Psoas muscle (tissue), 8 donors: ENCODE results near the gene SLC4A9. TPM values are rescaled to one million over a fixed set of nuclear protein-coding genes. Genes with fewer than 3 reads are reported as not detected.
"Not testable (repeated sequence)": the region's sequence is repeated elsewhere in the genome, so short reads cannot be mapped to it uniquely, and the experiment has no call there.

Source experiments
- ATAC-seq, 4 donors: fragments of 200-7000 bp; cut with Tn5 transposase; one replicate each; pipeline ENCODE4 v1.9.1; 2020; ENCODE audit warnings: moderate library complexity in 3 of 4, mild to moderate bottlenecking in 2 of 4
- DNase-seq, 2 donors: peaks; one replicate each; pipeline ENCODE4 v3.0.0-alpha.2; 2020
- H3K27ac ChIP-seq: fragments of 200-600 bp; one replicate; pipeline ENCODE4 v1.8.0; 2022
- H3K27me3 ChIP-seq, 3 donors: fragments of 200-600 bp in 1 of 3; one replicate each; pipeline versions ENCODE4 v1.6.1 to v1.8.0; 2013 to 2022; ENCODE audit warnings: low read length in 2 of 3, mild to moderate bottlenecking in 2 of 3, moderate library complexity in 1 of 3; ENCODE audit not compliant: insufficient read depth in 3 of 3
- H3K36me3 ChIP-seq, 2 donors: fragments of 200-600 bp in 1 of 2; one replicate each; pipeline versions ENCODE4 v1.6.1 to v1.8.0; 2013 to 2022; ENCODE audit warnings: low read depth in 1 of 2, mild to moderate bottlenecking in 1 of 2, moderate library complexity in 1 of 2; ENCODE audit not compliant: insufficient read depth in 1 of 2
- H3K4me1 ChIP-seq: fragments of 200-600 bp; one replicate; pipeline ENCODE4 v1.8.0; 2022
- H3K4me3 ChIP-seq: fragments of 200-600 bp; one replicate; pipeline ENCODE4 v1.8.0; 2022; ENCODE audit warnings: mild to moderate bottlenecking
- H3K9me3 ChIP-seq: fragments of 200-600 bp; one replicate; pipeline ENCODE4 v1.8.0; 2022
- WGBS, 3 donors: extraction: QIAGEN DNeasy Blood & Tissue Kit; methylation state at CpG; one replicate each; pipeline versions ENCODE4 v1.1.6 to v1.1.7; 2013; 5-methylcytosine and 5-hydroxymethylcytosine counted together
- intact Hi-C, 2 donors: fragments of 100-400 bp; cut with DNase I; formaldehyde crosslinking; loops; one replicate each; pipeline versions ENCODE4 v1.11.0 to v1.14.2; 2022
- polyA plus RNA-seq, 3 donors: library from polyadenylated mRNA; stranded (reverse); fragments of 200-250 nt; gene quantifications; one replicate each; pipeline ENCODE4 v1.2.3, GENCODE V29; 2013
- total RNA-seq, 4 donors: library from RNA; stranded (reverse); fragmentation: NEBNext Ultra II Directional in 2 of 4; extraction: Animal tissue kit (Norgen Biotek cat#: 25700) in 2 of 4; gene quantifications; one replicate each; pipeline versions ENCODE4 v1.2.1 to v1.2.4, GENCODE V29; 2021 to 2023
- TF ChIP-seq, protein P1 (sequence below): fragments of 200-600 bp; IDR thresholded peaks from one replicate; pipeline ENCODE4 v1.8.0; 2022; ENCODE audit warnings: antibody characterized with exemption
- donor health status: healthy with polysubstance abuse.
- donor health status: DM: no; HTN: no; CAD: no; lungs with moderate emphysema.
- donor health status: Bipolar disorder and iron deficiency.
- donor health status: healthy.
- donor health status: DM: yes; HTN: yes; CAD: no.
- donor health status: DM: no; HTN: no; CAD: no.
- donor health status: DM: no; HTN: no; CAD: no.
- donor health status: DM: yes; HTN: yes; CAD: no.

SLC4A9 gene
- total and polyA plus RNA-seq, 7 donors, result 0.09 TPM; not detected in 6

DNA sequence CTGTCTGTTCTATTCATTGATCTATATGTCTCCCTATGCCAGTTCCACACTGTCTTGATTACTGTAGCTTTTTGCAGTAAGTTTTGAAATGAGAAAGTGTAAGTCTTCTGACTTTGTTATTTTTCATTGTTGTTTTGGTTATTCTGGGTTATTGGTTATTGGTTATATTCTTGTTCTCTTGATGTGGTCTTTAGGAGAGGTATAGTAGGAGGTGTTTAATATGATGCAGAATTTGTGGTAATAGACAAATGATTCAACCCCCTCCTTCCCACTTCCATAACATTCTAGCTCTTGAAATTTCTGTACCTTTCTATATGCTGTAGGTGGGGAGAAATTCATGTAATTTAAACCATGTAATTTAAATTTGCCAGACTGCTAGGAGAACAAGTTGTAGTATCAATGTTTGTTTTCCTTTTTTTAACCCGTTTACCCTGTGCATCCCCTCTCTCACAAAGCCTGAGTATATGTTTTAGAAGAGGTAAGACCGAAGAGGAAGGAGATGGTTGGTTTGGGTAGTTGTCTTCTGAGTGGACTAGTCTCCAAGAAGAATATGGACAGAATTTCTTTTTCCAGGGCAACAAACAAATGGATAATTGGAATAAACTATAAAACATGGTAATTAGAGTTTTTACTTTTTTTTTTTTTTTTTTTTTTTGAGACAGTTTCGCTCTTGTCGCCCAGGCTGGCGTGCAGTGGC is 60.8 kb downstream of the SLC4A9 start:
- intact Hi-C loops, result no loop called here
- H3K4me1 ChIP-seq, result peaks cover 30% of the 10 kb centered on the region
- 76 to 98% (median 94%) methylated on average over 2 to 5 of the region's 5 CpGs for WGBS, 3 donors

DNA sequence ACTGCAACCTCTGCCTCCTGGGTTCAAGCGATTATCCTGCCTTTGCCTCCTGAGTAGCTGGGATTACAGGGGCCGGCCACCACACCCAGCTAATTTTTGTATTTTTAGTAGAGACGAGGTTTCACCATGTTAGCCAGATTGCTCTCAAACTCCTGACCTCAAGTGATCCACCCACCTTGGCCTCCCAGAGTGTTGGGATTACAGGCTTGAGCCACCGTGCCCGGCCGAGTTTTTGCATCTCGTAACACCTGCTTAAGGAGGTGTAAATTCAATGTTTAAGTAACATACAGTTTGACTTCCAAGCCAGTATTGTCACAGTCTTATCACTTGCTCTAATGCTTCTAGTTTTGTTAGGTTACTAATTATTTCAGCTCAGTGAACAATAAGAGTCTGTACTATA is 61.4 kb downstream of the SLC4A9 start:
- ATAC-seq, intact Hi-C loops, H3K36me3 ChIP-seq, H3K4me3 ChIP-seq, H3K27ac ChIP-seq, H3K27me3 ChIP-seq, DNase-seq, H3K9me3 ChIP-seq: not testable (repeated sequence)
- H3K4me1 ChIP-seq, result peaks cover 31% of the 10 kb centered on the region
- WGBS, 3 donors, result 65 to 78% (median 71%) methylated on average over 7 of the region's 7 CpGs

More for the DNA sequence above, 60.8 kb downstream of the SLC4A9 start:
- no peaks in the 10 kb centered on the region for H3K27me3 ChIP-seq
- DNase-seq, result no peak
- no peak overlapping the region for H3K4me3 ChIP-seq
- no peaks in the 10 kb centered on the region for H3K9me3 ChIP-seq
- no peak for ATAC-seq
- H3K27ac ChIP-seq, result no peak overlapping the region
- H3K36me3 ChIP-seq, result no peaks in the 10 kb centered on the region
- TF ChIP-seq, protein P1, sequence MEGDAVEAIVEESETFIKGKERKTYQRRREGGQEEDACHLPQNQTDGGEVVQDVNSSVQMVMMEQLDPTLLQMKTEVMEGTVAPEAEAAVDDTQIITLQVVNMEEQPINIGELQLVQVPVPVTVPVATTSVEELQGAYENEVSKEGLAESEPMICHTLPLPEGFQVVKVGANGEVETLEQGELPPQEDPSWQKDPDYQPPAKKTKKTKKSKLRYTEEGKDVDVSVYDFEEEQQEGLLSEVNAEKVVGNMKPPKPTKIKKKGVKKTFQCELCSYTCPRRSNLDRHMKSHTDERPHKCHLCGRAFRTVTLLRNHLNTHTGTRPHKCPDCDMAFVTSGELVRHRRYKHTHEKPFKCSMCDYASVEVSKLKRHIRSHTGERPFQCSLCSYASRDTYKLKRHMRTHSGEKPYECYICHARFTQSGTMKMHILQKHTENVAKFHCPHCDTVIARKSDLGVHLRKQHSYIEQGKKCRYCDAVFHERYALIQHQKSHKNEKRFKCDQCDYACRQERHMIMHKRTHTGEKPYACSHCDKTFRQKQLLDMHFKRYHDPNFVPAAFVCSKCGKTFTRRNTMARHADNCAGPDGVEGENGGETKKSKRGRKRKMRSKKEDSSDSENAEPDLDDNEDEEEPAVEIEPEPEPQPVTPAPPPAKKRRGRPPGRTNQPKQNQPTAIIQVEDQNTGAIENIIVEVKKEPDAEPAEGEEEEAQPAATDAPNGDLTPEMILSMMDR, result no peak

DNA sequence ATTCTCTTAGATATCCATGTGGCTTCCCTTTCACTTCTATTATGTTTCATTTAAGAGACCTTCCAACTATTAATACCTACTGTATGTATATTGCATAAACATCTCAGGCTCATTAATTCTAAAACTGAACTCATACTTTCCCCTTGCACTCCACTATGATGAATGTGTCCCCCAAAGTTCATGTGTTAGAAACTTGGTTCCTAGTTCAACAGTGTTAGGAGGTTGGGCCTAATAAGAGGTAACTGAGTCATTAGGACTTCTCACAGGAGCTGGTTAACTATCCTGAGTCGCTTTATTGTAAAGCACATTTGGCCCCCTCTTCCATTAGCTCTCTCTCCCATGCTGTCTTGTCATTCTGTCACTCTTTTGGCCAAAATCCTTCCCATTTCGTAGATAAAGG is 63.6 kb downstream of the SLC4A9 start:
- no peak for DNase-seq
- H3K27ac ChIP-seq, result no peak overlapping the region
- intact Hi-C loops, result no loop called here
- ATAC-seq, result no peak
- no peak overlapping the region for H3K4me3 ChIP-seq
- H3K36me3 ChIP-seq, result no peaks in the 10 kb centered on the region
- WGBS, 3 donors, result 83 to 96% (median 90%) methylated on average over 2 of the region's 2 CpGs
- peaks cover 31% of the 10 kb centered on the region for H3K4me1 ChIP-seq
- TF ChIP-seq, protein P1, result no peak
- H3K9me3 ChIP-seq, result no peaks in the 10 kb centered on the region
- H3K27me3 ChIP-seq, result no peaks in the 10 kb centered on the region

DNA sequence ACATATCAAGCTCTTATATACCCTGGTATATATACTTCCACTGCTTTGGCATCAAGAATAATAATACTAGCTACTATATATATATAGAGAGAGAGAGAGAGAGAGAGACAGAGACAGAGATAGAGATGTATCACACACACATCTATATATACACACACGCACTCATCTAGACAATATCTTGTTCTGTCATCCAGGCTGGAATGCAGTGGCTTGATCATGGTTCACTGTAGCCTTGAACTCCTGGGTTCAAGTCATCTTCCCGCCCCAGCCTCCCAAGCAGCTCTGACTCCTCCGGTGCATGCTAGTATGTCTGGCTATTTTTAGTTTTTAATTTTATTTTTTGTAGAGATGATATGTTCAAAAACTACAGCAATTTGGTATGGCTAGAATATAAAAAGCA is 64.1 kb downstream of the SLC4A9 start:
- no peak overlapping the region for H3K27ac ChIP-seq
- ATAC-seq, result peak; percentile 78 to 91 (median 78)

More for the DNA sequence above, 64.1 kb downstream of the SLC4A9 start:
- H3K4me1 ChIP-seq, result peaks cover 31% of the 10 kb centered on the region
- DNase-seq, result no peak
- intact Hi-C loops, result no loop called here
- H3K27me3 ChIP-seq, result no peaks in the 10 kb centered on the region
- TF ChIP-seq, protein P1, result no peak
- H3K4me3 ChIP-seq, result no peak overlapping the region
- WGBS, 3 donors, result 51 to 60% (median 53%) methylated on average over 3 of the region's 3 CpGs
- no peaks in the 10 kb centered on the region for H3K36me3 ChIP-seq
- H3K9me3 ChIP-seq, result no peaks in the 10 kb centered on the region

Other genes with a start within 250 kb of the SLC4A9 start
- 10 to 100 TPM; 11.8 to 20.4 (median 19.3) TPM for gene PURA, start 246.1 kb upstream of the SLC4A9 start, total RNA-seq
- 1 to 10 TPM; 3.2 to 8.8 (median 3.4) TPM for gene PURA, start 246.1 kb upstream of the SLC4A9 start, polyA plus RNA-seq
- gene IGIP, start 234.3 kb upstream of the SLC4A9 start, total RNA-seq, result 10 to 100 TPM in 2 of 4 donors, 1 to 10 TPM in 2; 5.1 to 11.6 (median 9.3) TPM
- gene IGIP, start 234.3 kb upstream of the SLC4A9 start, polyA plus RNA-seq, result 1 to 10 TPM; 3.5 to 6.8 (median 3.6) TPM
- 100 to 1,000 TPM; 193 to 408 (median 285) TPM for gene CYSTM1, start 185.0 kb upstream of the SLC4A9 start, total RNA-seq
- 100 to 1,000 TPM; 217 to 601 (median 297) TPM for gene CYSTM1, start 185.0 kb upstream of the SLC4A9 start, polyA plus RNA-seq
- 10 to 100 TPM; 35.9 to 55.0 (median 42.3) TPM for gene PFDN1, start 57.1 kb upstream of the SLC4A9 start, total RNA-seq
- 100 to 1,000 TPM in 1 of 3 donors, 10 to 100 TPM in 2; 84.2 to 115 (median 90.6) TPM for gene PFDN1, start 57.1 kb upstream of the SLC4A9 start, polyA plus RNA-seq
- gene HBEGF, start 13.6 kb upstream of the SLC4A9 start, total RNA-seq, result 10 to 100 TPM; 28.9 to 36.7 (median 34.2) TPM
- gene HBEGF, start 13.6 kb upstream of the SLC4A9 start, polyA plus RNA-seq, result 10 to 100 TPM; 14.5 to 60.8 (median 27.6) TPM
- gene ANKHD1, start 41.6 kb downstream of the SLC4A9 start, total RNA-seq, result 10 to 100 TPM; 50.7 to 86.1 (median 72.0) TPM
- 10 to 100 TPM; 31.2 to 57.1 (median 37.3) TPM for gene ANKHD1, start 41.6 kb downstream of the SLC4A9 start, polyA plus RNA-seq
- 100 to 1,000 TPM in 1 of 4 donors, 10 to 100 TPM in 3; 31.7 to 116 (median 40.5) TPM for gene EIF4EBP3, start 187.5 kb downstream of the SLC4A9 start, total RNA-seq
- gene EIF4EBP3, start 187.5 kb downstream of the SLC4A9 start, polyA plus RNA-seq, result 10 to 100 TPM; 43.8 to 81.8 (median 64.2) TPM
- 10 to 100 TPM; 33.4 to 58.5 (median 37.6) TPM for gene SRA1, start 197.3 kb downstream of the SLC4A9 start, total RNA-seq
- 10 to 100 TPM; 36.9 to 78.0 (median 58.6) TPM for gene SRA1, start 197.3 kb downstream of the SLC4A9 start, polyA plus RNA-seq
- gene APBB3, start 204.4 kb downstream of the SLC4A9 start, total RNA-seq, result 10 to 100 TPM in 3 of 4 donors, 1 to 10 TPM in 1; 9.5 to 25.4 (median 16.4) TPM
- gene APBB3, start 204.4 kb downstream of the SLC4A9 start, polyA plus RNA-seq, result 1 to 10 TPM; 4.3 to 7.6 (median 6.6) TPM
- 100 to 1,000 TPM in 3 of 4 donors, 10 to 100 TPM in 1; 95.7 to 129 (median 117) TPM for gene SLC35A4, start 204.6 kb downstream of the SLC4A9 start, total RNA-seq
- 100 to 1,000 TPM in 1 of 3 donors, 10 to 100 TPM in 2; 49.9 to 149 (median 99.6) TPM for gene SLC35A4, start 204.6 kb downstream of the SLC4A9 start, polyA plus RNA-seq